IMR-90 (cell line): ENCODE data around the gene WDR46. TPM values are rescaled to one million over a fixed set of nuclear protein-coding genes. Genes with fewer than 3 reads are reported as not detected.

Experiments used
- ATAC-seq: fragments of 200-7000 bp; cut with Tn5 transposase; 2 replicates; pipeline ENCODE4 v1.9.1; 2020; ENCODE audit warnings: low read depth, mild to moderate bottlenecking, moderate library complexity
- BruUV-seq: library from RNA; stranded (reverse); fragments of 400-500 nt; replicated peaks from 2 replicates; lab custom pipeline; 2021; lab: Mats Ljungman, UMichigan
- CTCF ChIA-PET: fragments of 300-600 bp; formaldehyde crosslinking; extraction: SDS; loops from one replicate; lab custom pipeline; 2021; ENCODE audit warnings: antibody characterized with exemption; lab: Yijun Ruan, JAX
- POLR2A ChIA-PET: fragments of 300-600 bp; sonication (Branson Sonifier 250); formaldehyde crosslinking; loops from one replicate; lab custom pipeline; 2022; ENCODE audit warnings: antibody characterized with exemption; ENCODE audit not compliant: unreplicated experiment; lab: Charles Lee
- DNase-seq: peaks from one replicate; pipeline ENCODE4 v3.0.0; 2013
- H2AFZ ChIP-seq: replicated peaks from 2 replicates; pipeline ENCODE3; 2013; ENCODE audit warnings: low read length, mild to moderate bottlenecking; ENCODE audit not compliant: poor library complexity
- H2AK5ac ChIP-seq: 2 replicates; pipeline ENCODE4 v1.6.1; 2013; ENCODE audit warnings: low read depth, low read length, inconsistent platforms
- H2AK9ac ChIP-seq: replicated peaks from 2 replicates; pipeline ENCODE3; 2013; ENCODE audit warnings: mild to moderate bottlenecking, low read depth, low read length, moderate library complexity; ENCODE audit not compliant: poor library complexity
- H2BK120ac ChIP-seq: 2 replicates; pipeline ENCODE4 v1.6.1; 2013; ENCODE audit warnings: low read depth, low read length, inconsistent platforms
- H2BK15ac ChIP-seq: 3 replicates; pipeline ENCODE4 v1.6.1; 2013; ENCODE audit warnings: low read depth, low read length, inconsistent platforms
- H2BK20ac ChIP-seq: 2 replicates; pipeline ENCODE4 v1.6.1; 2013; ENCODE audit warnings: low read depth, mild to moderate bottlenecking, inconsistent platforms, low read length, moderate library complexity
- H2BK5ac ChIP-seq: 2 replicates; pipeline ENCODE4 v1.6.1; 2013; ENCODE audit warnings: mild to moderate bottlenecking, low read depth, low read length, inconsistent platforms; ENCODE audit not compliant: poor library complexity, severe bottlenecking
- H3K14ac ChIP-seq: replicated peaks from 2 replicates; pipeline ENCODE4 v1.6.1; 2013; ENCODE audit warnings: low read depth, low read length, inconsistent platforms
- H3K18ac ChIP-seq: 2 replicates; pipeline ENCODE4 v1.6.1; 2013; ENCODE audit warnings: low read depth, low read length, control low read depth
- H3K23ac ChIP-seq: 2 replicates; pipeline ENCODE4 v1.6.1; 2013; ENCODE audit warnings: low read depth, low read length, inconsistent platforms
- H3K27ac ChIP-seq: 2 replicates; pipeline ENCODE4 v1.5.1; 2013; ENCODE audit warnings: mild to moderate bottlenecking, control low read depth, low read length; ENCODE audit not compliant: insufficient read depth
- H3K27me3 ChIP-seq: 2 replicates; pipeline ENCODE4 v1.6.1; 2013; ENCODE audit warnings: low read length; ENCODE audit not compliant: control insufficient read depth, insufficient read depth
- H3K36me3 ChIP-seq: 2 replicates; pipeline ENCODE4 v1.6.1; 2013; ENCODE audit warnings: low read length, mixed read lengths; ENCODE audit not compliant: control insufficient read depth, insufficient read depth
- H3K4ac ChIP-seq: 2 replicates; pipeline ENCODE4 v1.6.1; 2013; ENCODE audit warnings: low read depth, low read length, inconsistent platforms
- H3K4me1 ChIP-seq: 2 replicates; pipeline ENCODE4 v1.6.1; 2013; ENCODE audit warnings: low read length, mixed read lengths; ENCODE audit not compliant: control insufficient read depth, insufficient read depth
- H3K4me2 ChIP-seq: 2 replicates; pipeline ENCODE4 v1.6.1; 2013; ENCODE audit warnings: low read depth, mild to moderate bottlenecking, control low read depth, low read length, moderate library complexity
- H3K4me3 ChIP-seq: 2 replicates; pipeline ENCODE4 v1.5.1; 2013; ENCODE audit warnings: low read depth, mild to moderate bottlenecking, control low read depth, low read length, moderate library complexity; ENCODE audit not compliant: insufficient read depth
- H3K56ac ChIP-seq: 2 replicates; pipeline ENCODE4 v1.6.1; 2013; ENCODE audit warnings: low read length, inconsistent platforms; ENCODE audit not compliant: insufficient read depth; ENCODE audit errors: extremely low read depth
- H3K79me1 ChIP-seq, 2 experiments: 2 replicates each; pipeline ENCODE4 v1.6.1; 2013; ENCODE audit warnings: low read length in 2 of 2, inconsistent platforms in 1 of 2, low read depth in 1 of 2
- H3K9ac ChIP-seq: 2 replicates; pipeline ENCODE4 v1.6.1; 2013; ENCODE audit warnings: low read depth, low read length, control low read depth
- H3K9me1 ChIP-seq: 2 replicates; pipeline ENCODE4 v1.6.1; 2013; ENCODE audit warnings: low read length, inconsistent platforms; ENCODE audit not compliant: insufficient read depth
- H3K9me3 ChIP-seq: 2 replicates; pipeline ENCODE4 v1.6.1; 2013; ENCODE audit warnings: low read length; ENCODE audit not compliant: control insufficient read depth, insufficient read depth
- H4K20me1 ChIP-seq: 2 replicates; pipeline ENCODE4 v1.6.1; 2013; ENCODE audit warnings: low read length, inconsistent platforms; ENCODE audit not compliant: insufficient read depth
- H4K5ac ChIP-seq: 2 replicates; pipeline ENCODE4 v1.6.1; 2013; ENCODE audit warnings: mild to moderate bottlenecking, low read depth, low read length, control low read depth
- H4K8ac ChIP-seq, 2 experiments: 2 replicates each; pipeline ENCODE4 v1.6.1; 2013; ENCODE audit warnings: low read depth in 2 of 2, low read length in 2 of 2, control low read depth in 1 of 2, inconsistent platforms in 1 of 2
- H4K91ac ChIP-seq: 2 replicates; pipeline ENCODE4 v1.6.1; 2013; ENCODE audit warnings: low read depth, low read length, inconsistent platforms; ENCODE audit not compliant: insufficient read depth
- CEBPB ChIP-seq: IDR thresholded peaks from 2 replicates; pipeline ENCODE4 v1.6.1; 2012; ENCODE audit warnings: low read depth, low read length, improper control_type of control experiment
- MAZ ChIP-seq: IDR thresholded peaks from 2 replicates; pipeline ENCODE4 v1.6.1; 2012; ENCODE audit warnings: low read depth, mild to moderate bottlenecking, low read length, improper control_type of control experiment, moderate library complexity, borderline replicate concordance
- MXI1 ChIP-seq: IDR thresholded peaks from 2 replicates; pipeline ENCODE4 v1.6.1; 2012; ENCODE audit warnings: low read depth, mild to moderate bottlenecking, low read length, moderate library complexity, borderline replicate concordance
- POLR2A ChIP-seq: IDR thresholded peaks from 2 replicates; pipeline ENCODE4 v1.6.1; 2012; ENCODE audit warnings: mild to moderate bottlenecking, low read depth, low read length
- RAD21 ChIP-seq: IDR thresholded peaks from 2 replicates; pipeline ENCODE4 v1.6.1; 2012; ENCODE audit warnings: low read length, improper control_type of control experiment
- RCOR1 ChIP-seq: IDR thresholded peaks from 2 replicates; pipeline ENCODE4 v1.6.1; 2012; ENCODE audit warnings: mild to moderate bottlenecking, low read length, improper control_type of control experiment; ENCODE audit not compliant: insufficient replicate concordance
- SMC3 ChIP-seq: fragments of 150-350 bp; IDR thresholded peaks from 2 replicates; pipeline ENCODE4 v1.6.1; 2016; ENCODE audit warnings: low read depth, mild to moderate bottlenecking, antibody characterized with exemption, low read length, moderate library complexity
- WGBS, 2 experiments: methylation state at CpG; one replicate each; pipeline versions ENCODE4 v1.1.5 to v1.1.7; 2013; ENCODE audit warnings: missing lambda C conversion rate in 2 of 2; ENCODE audit not compliant: insufficient read length in 1 of 2; ENCODE audit errors: extremely low coverage in 2 of 2; 5-methylcytosine and 5-hydroxymethylcytosine counted together
- dilution Hi-C: fragments of 300-500 bp; cut with HindIII; formaldehyde crosslinking; loops from one replicate; pipeline ENCODE4 v1.14.3; 2018; ENCODE audit warnings: low sequenced_read_pairs; ENCODE audit not compliant: unreplicated experiment
- in situ Hi-C: fragments of 300-500 bp; cut with MboI; formaldehyde crosslinking; loops from 3 replicates; pipeline ENCODE4 v1.14.3; 2019; ENCODE audit warnings: low sequenced_read_pairs, inconsistent platforms, mixed read lengths
- intact Hi-C: fragments of 100-400 bp; cut with micrococcal nuclease; formaldehyde crosslinking; loops from 2 replicates; pipeline ENCODE4 v1.10.0; 2022
- polyA plus RNA-seq, 3 experiments: library from polyadenylated mRNA; depleted of rRNA; stranded (reverse); fragments of >200 nt; gene quantifications; 2 replicates each; pipeline ENCODE4 v1.2.3, GENCODE V29; 2012; ENCODE audit warnings: low replicate concordance in 1 of 3
- total RNA-seq: library from RNA; depleted of rRNA; stranded (reverse); fragments of >200 nt; gene quantifications from 2 replicates; pipeline ENCODE4 v1.2.3, GENCODE V29; 2012
- TF ChIP-seq, protein P1 (sequence below): fragments of 150-350 bp; IDR thresholded peaks from 2 replicates; pipeline ENCODE4 v1.6.1; 2017; ENCODE audit warnings: mild to moderate bottlenecking, antibody characterized with exemption, low read length, low read depth
- TF ChIP-seq, protein P2 (sequence below): conservative IDR thresholded peaks from 2 replicates; pipeline ENCODE4 v1.5.1; 2012; ENCODE audit warnings: mild to moderate bottlenecking, low read depth, low read length, improper control_type of control experiment

Gene WDR46
- total and polyA plus RNA-seq, 2 of the 4 experiments (the other 2 are of a cell fraction) = 73.8 to 81.6 TPM

DNA sequence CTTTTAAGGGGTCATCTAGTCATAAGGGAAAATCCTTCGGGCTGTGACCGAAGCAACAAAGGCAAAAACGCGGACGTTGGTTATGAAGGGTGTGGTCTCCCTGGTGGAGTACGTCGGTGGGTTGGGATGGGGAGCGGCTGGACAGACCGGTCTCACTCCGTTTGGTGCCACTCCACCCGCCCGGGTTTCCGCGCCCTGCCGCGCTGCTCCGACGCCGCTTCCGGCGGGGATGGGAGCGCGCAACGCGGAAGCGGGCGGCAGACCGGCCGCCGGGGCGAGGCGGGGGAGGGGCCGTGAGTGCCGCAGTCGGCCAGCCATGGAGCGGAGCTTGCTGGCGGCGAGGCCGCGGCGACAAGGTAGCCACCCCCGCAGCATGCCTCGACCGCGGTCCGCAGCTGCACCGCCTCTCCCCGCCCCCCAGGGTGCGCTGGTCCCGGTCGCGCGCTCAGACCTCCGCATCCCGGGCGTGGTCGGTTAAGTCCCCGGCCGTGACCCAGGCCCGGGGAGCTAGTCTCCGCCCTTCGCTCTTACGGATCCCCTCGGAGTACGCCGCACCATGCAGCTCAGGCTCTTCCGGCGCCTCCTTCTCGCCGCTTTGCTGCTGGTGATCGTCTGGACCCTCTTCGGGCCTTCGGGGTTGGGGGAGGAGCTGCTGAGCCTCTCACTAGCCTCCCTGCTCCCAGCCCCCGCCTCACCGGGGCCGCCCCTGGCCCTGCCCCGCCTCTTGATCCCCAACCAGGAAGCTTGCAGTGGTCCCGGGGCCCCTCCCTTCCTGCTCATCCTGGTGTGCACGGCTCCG is 12.0 kb downstream of the WDR46 start, which contains the start of gene B3GALT4:
B3GALT4 (plus strand) TSS at position 260 of the 799 bp plus-strand sequence; CDS start at position 557, 297 bp downstream.
- Histone ChIP-seq H4K91ac (peak within 1 kb of the TSS; percentile 49), H2BK20ac (no peak within 1 kb of the TSS), H3K4me2 (peak within 1 kb of the TSS; percentile 71), H3K4ac (peak within 1 kb of the TSS; percentile 57), H3K27ac (peak within 1 kb of the TSS; percentile 48), H2BK15ac (no peak within 1 kb of the TSS), H3K27me3 (no peaks in the 10 kb centered on the region), H3K18ac (peak within 1 kb of the TSS; percentile 6; the same call in 1 of the 2 replicates), H3K9ac (peak within 1 kb of the TSS; percentile 62), H3K9me3 (no peaks in the 10 kb centered on the region), H2BK5ac (peak within 1 kb of the TSS; percentile 62), H3K56ac (peak within 1 kb of the TSS; percentile 16; the same call in 1 of the 2 replicates), H3K14ac (peak within 1 kb of the TSS; percentile 83), H3K9me1 (peaks cover 9% of the 10 kb centered on the region), H2AFZ (peak within 1 kb of the TSS; percentile 80), H2BK120ac (no peak within 1 kb of the TSS), H2AK9ac (peak within 1 kb of the TSS; percentile 94), H4K5ac (peak within 1 kb of the TSS; percentile 72), H3K4me3 (peak within 1 kb of the TSS; percentile 46), H3K4me1 (peaks cover 14% of the 10 kb centered on the region), H3K79me1 (peaks cover 16 to 53% of the 10 kb centered on the region in 2 experiments), H3K36me3 (peaks cover 63% of the 10 kb centered on the region), H2AK5ac (peak within 1 kb of the TSS; percentile 59; the same call in 1 of the 2 replicates), H4K8ac (peak within 1 kb of the TSS; percentile 27 to 84; a peak in 3 of 4 replicates), H3K23ac (peak within 1 kb of the TSS; percentile 36; the same call in 1 of the 2 replicates), H4K20me1 (peaks cover 79% of the 10 kb centered on the region)
- ChIA-PET CTCF (interaction anchor here (1.8 kb wide), 1 partner anchor 20 kb away, joined by 5 read pairs; no protein-coding TSS in a partner anchor), POLR2A (interaction anchor here (1.8 kb wide), 1 partner anchor 12 kb away, joined by 10 read pairs; the partner anchor contains the start of genes PFDN6 and WDR46)
- DNase-seq (peak; percentile 68), ATAC-seq (peak; percentile 65)
- in situ Hi-C loops (no loop called here), intact Hi-C loops (no loop called here), dilution Hi-C loops (no loop called here)
- no TSS peak for BruUV-seq
- 2% methylated on average over 64 of the region's 80 CpGs; no CpG with 5 or more reads in 1 of the 2 experiments for WGBS, 2 experiments
- TF ChIP-seq SMC3 = 0 out of 2 replicates have a peak, but pooled peaks have one; percentile 18
- TF ChIP-seq, protein P1, sequence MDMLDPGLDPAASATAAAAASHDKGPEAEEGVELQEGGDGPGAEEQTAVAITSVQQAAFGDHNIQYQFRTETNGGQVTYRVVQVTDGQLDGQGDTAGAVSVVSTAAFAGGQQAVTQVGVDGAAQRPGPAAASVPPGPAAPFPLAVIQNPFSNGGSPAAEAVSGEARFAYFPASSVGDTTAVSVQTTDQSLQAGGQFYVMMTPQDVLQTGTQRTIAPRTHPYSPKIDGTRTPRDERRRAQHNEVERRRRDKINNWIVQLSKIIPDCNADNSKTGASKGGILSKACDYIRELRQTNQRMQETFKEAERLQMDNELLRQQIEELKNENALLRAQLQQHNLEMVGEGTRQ = no peak
- peak; percentile 50; the same call in 1 of the 2 replicates for TF ChIP-seq POLR2A
- TF ChIP-seq MAZ = no peak
- TF ChIP-seq RCOR1 = peak; percentile 9
- TF ChIP-seq, protein P2, sequence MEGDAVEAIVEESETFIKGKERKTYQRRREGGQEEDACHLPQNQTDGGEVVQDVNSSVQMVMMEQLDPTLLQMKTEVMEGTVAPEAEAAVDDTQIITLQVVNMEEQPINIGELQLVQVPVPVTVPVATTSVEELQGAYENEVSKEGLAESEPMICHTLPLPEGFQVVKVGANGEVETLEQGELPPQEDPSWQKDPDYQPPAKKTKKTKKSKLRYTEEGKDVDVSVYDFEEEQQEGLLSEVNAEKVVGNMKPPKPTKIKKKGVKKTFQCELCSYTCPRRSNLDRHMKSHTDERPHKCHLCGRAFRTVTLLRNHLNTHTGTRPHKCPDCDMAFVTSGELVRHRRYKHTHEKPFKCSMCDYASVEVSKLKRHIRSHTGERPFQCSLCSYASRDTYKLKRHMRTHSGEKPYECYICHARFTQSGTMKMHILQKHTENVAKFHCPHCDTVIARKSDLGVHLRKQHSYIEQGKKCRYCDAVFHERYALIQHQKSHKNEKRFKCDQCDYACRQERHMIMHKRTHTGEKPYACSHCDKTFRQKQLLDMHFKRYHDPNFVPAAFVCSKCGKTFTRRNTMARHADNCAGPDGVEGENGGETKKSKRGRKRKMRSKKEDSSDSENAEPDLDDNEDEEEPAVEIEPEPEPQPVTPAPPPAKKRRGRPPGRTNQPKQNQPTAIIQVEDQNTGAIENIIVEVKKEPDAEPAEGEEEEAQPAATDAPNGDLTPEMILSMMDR = peak; percentile 44
- TF ChIP-seq RAD21 = peak; percentile 24; the same call in 1 of the 2 replicates
- no peak for TF ChIP-seq CEBPB
- peak; percentile 50; the same call in 1 of the 2 replicates for TF ChIP-seq MXI1
